ENCODE data around the gene CHML. TPM values are rescaled to one million over a fixed set of nuclear protein-coding genes. Genes with fewer than 3 reads are reported as not detected.

CHML gene
- total and polyA plus RNA-seq, 10 donors, result 2.2 to 14.2 (median 10.6) TPM

- WGBS, 5 donors, result 85 to 93% (median 90%) methylated on average over 5 of the region's 5 CpGs
- intact Hi-C loops (cut with DNase I; ENCODE audit: low total_unique reads), result loop anchor here (10.0 kb wide), 1 partner anchor 213 kb away; the partner anchor contains the start of gene EXO1
Observed at GRCh38 chr1:241631674-241632073, 8.5 kb downstream of the CHML start.

GRCh38 chr1:241630899-241631298 is 9.3 kb downstream of the CHML start:
- no peaks in the 10 kb centered on the region for H3K9me3 ChIP-seq
- no peak overlapping the region for H3K27ac ChIP-seq
- H3K36me3 ChIP-seq, result peaks cover 0 to 30% (median 8%) of the 10 kb centered on the region in 6 donors
- intact Hi-C loops (cut with DNase I; ENCODE audit: low total_unique reads), result loop anchor here (10.0 kb wide), 1 partner anchor 214 kb away; the partner anchor contains the start of gene EXO1
- no peak overlapping the region for H3K4me3 ChIP-seq
- DNase-seq, result no peak
- H3K4me1 ChIP-seq, result peaks cover 0 to 41% (median 14%) of the 10 kb centered on the region in 6 donors
- TF ChIP-seq CTCF (IDR thresholded peaks at IDR 0.05 in 8 of 11, conservative IDR thresholded peaks at IDR 0.05 in 3 of 11), result no peak
- no peak for TF ChIP-seq POLR2A (IDR thresholded peaks at IDR 0.05)
- no peak for TF ChIP-seq POLR2AphosphoS5 (IDR thresholded peaks at IDR 0.05)
- H3K27me3 ChIP-seq (replicated peaks in 1 of 7), result no peaks in the 10 kb centered on the region
- WGBS, 5 donors, result 91 to 96% (median 94%) methylated on average over 2 of the region's 2 CpGs

More at GRCh38 chr1:241631674-241632073, 8.5 kb downstream of the CHML start:
- TF ChIP-seq POLR2A (IDR thresholded peaks at IDR 0.05) (no peak), POLR2AphosphoS5 (IDR thresholded peaks at IDR 0.05) (no peak), CTCF (IDR thresholded peaks at IDR 0.05 in 8 of 11, conservative IDR thresholded peaks at IDR 0.05 in 3 of 11) (no peak)
- no peak for DNase-seq
- no peaks in the 10 kb centered on the region for H3K9me3 ChIP-seq
- H3K36me3 ChIP-seq, result peaks cover 0 to 30% (median 8%) of the 10 kb centered on the region in 6 donors
- no peak overlapping the region for H3K4me3 ChIP-seq
- no peak overlapping the region for H3K27ac ChIP-seq
- no peaks in the 10 kb centered on the region for H3K27me3 ChIP-seq (replicated peaks in 1 of 7)
- H3K4me1 ChIP-seq, result peaks cover 0 to 49% (median 22%) of the 10 kb centered on the region in 6 donors

- no peak for TF ChIP-seq CTCF (IDR thresholded peaks at IDR 0.05 in 8 of 11, conservative IDR thresholded peaks at IDR 0.05 in 3 of 11)
- TF ChIP-seq POLR2A (IDR thresholded peaks at IDR 0.05), result no peak
- no peak for TF ChIP-seq POLR2AphosphoS5 (IDR thresholded peaks at IDR 0.05)
- DNase-seq, result no peak
- 79 to 96% (median 91%) methylated on average over 1 of the region's 1 CpG for WGBS, 5 donors
- no peak overlapping the region for H3K27ac ChIP-seq
- no peaks in the 10 kb centered on the region for H3K9me3 ChIP-seq
- no peaks in the 10 kb centered on the region for H3K27me3 ChIP-seq (replicated peaks in 1 of 7)
- peaks cover 0 to 29% (median 8%) of the 10 kb centered on the region in 6 donors for H3K36me3 ChIP-seq
- intact Hi-C loops (cut with DNase I; ENCODE audit: low total_unique reads), result loop anchor here (10.0 kb wide), 1 partner anchor 214 kb away; the partner anchor contains the start of gene EXO1
- H3K4me3 ChIP-seq, result no peak overlapping the region
- peaks cover 0 to 37% (median 14%) of the 10 kb centered on the region in 6 donors for H3K4me1 ChIP-seq
Observed at GRCh38 chr1:241630476-241630875, 9.7 kb downstream of the CHML start.

- Histone ChIP-seq H3K4me1 (peaks cover 0 to 32% (median 14%) of the 10 kb centered on the region in 6 donors), H3K4me3 (no peak overlapping the region), H3K9me3 (no peaks in the 10 kb centered on the region), H3K27ac (no peak overlapping the region), H3K27me3 (replicated peaks in 1 of 7) (no peaks in the 10 kb centered on the region), H3K36me3 (peaks cover 0 to 24% (median 6%) of the 10 kb centered on the region in 6 donors)
- TF ChIP-seq POLR2AphosphoS5 (IDR thresholded peaks at IDR 0.05) (no peak), POLR2A (IDR thresholded peaks at IDR 0.05) (no peak), CTCF (IDR thresholded peaks at IDR 0.05 in 8 of 11, conservative IDR thresholded peaks at IDR 0.05 in 3 of 11) (no peak)
- DNase-seq, result no peak
- intact Hi-C loops (cut with DNase I; ENCODE audit: low total_unique reads), result loop anchor here (10.0 kb wide), 1 partner anchor 215 kb away; the partner anchor contains the start of gene EXO1
Observed at GRCh38 chr1:241630005-241630404, 10.2 kb downstream of the CHML start.
